HCT116 (cell line): ENCODE measurements around the gene SPAG6. TPM values are rescaled to one million over a fixed set of nuclear protein-coding genes. Genes with fewer than 3 reads are reported as not detected.

Experiments used
- ATAC-seq: fragments of 200-7000 bp; cut with Tn5 transposase; 2 replicates; pipeline ENCODE4 v1.9.1; 2020; ENCODE audit warnings: mild to moderate bottlenecking, moderate library complexity
- BruUV-seq: library from RNA; stranded (reverse); fragments of 400-500 nt; replicated peaks from 2 replicates; lab custom pipeline; 2021; lab: Mats Ljungman, UMichigan
- CTCF ChIA-PET: fragments of 300-600 bp; sonication (Branson Sonifier 250); formaldehyde crosslinking; loops from one replicate; lab custom pipeline; 2021; ENCODE audit warnings: antibody characterized with exemption; lab: Charles Lee
- POLR2A ChIA-PET: fragments of 300-600, 350-600 bp; sonication (Branson Sonifier 250); formaldehyde crosslinking; loops from one replicate; lab custom pipeline; 2021; ENCODE audit warnings: antibody characterized with exemption; lab: Charles Lee
- RAD21 ChIA-PET, 2 experiments: fragments of 300-600 bp; sonication (Branson Sonifier 250); formaldehyde crosslinking; loops; one replicate each; lab custom pipeline; 2023; ENCODE audit warnings: low total read pairs in 2 of 2; ENCODE audit not compliant: uncharacterized antibody in 2 of 2, unreplicated experiment in 2 of 2, low non-redundant PET in 1 of 2; lab: Charles Lee
- DNase-seq: peaks from one replicate; pipeline ENCODE4 v3.0.0-alpha.2; 2010; ENCODE audit warnings: low read depth, low spot score
- H2AFZ ChIP-seq: fragments of 200-600 bp; shearing (Covaris generic), sonication (generic); 2 replicates; pipeline ENCODE4 v1.6.1; 2017; ENCODE audit warnings: low read depth, mixed run types, mixed read lengths, antibody characterized with exemption, low read length; ENCODE audit not compliant: poor library complexity, severe bottlenecking
- H3K27ac ChIP-seq: 2 replicates; pipeline ENCODE4 v1.5.1; 2012; ENCODE audit warnings: low read depth, low read length
- H3K27me3 ChIP-seq: fragments of 200-600 bp; sonication (generic); 2 replicates; pipeline ENCODE4 v1.6.1; 2016; ENCODE audit warnings: mixed run types, low read length, mixed read lengths; ENCODE audit not compliant: insufficient read depth
- H3K36me3 ChIP-seq, 2 experiments: fragments of 200-500 bp in 1 of 2; fragments of 200-600 bp in 1 of 2; sonication (Bioruptor generic) in 1 of 2; sonication (generic) in 1 of 2; 2 replicates each; pipeline versions ENCODE4 v1.5.1 to v1.6.1; 2014 to 2016; ENCODE audit warnings: low read length in 2 of 2, inconsistent platforms in 1 of 2, mixed read lengths in 1 of 2, mixed run types in 1 of 2; ENCODE audit not compliant: insufficient read depth in 2 of 2, control insufficient read depth in 1 of 2
- H3K4me1 ChIP-seq, 2 experiments: fragments of 200-600 bp in 1 of 2; sonication (generic) in 1 of 2; 2 replicates each; pipeline versions ENCODE4 v1.5.1 to v1.6.1; 2012 to 2017; ENCODE audit warnings: low read length in 2 of 2, inconsistent platforms in 1 of 2, mild to moderate bottlenecking in 1 of 2, mixed read lengths in 1 of 2, mixed run types in 1 of 2, moderate library complexity in 1 of 2; ENCODE audit not compliant: insufficient read depth in 2 of 2, control insufficient read depth in 1 of 2
- H3K4me2 ChIP-seq: fragments of 200-600 bp; sonication (generic); 2 replicates; pipeline ENCODE4 v1.6.1; 2017; ENCODE audit warnings: mixed run types, low read length, mixed read lengths
- H3K4me3 ChIP-seq, 2 experiments: fragments of 200-600 bp in 1 of 2; sonication (generic) in 1 of 2; replicated peaks in 1 of 2; 2 replicates each; pipeline ENCODE4 v1.5.1; 2011 to 2016; ENCODE audit warnings: low read length in 2 of 2, control low read depth in 1 of 2, low read depth in 1 of 2, mild to moderate bottlenecking in 1 of 2, mixed read lengths in 1 of 2, mixed run types in 1 of 2
- H3K79me2 ChIP-seq: fragments of 200-600 bp; sonication (generic); 2 replicates; pipeline ENCODE4 v1.6.1; 2017; ENCODE audit warnings: mild to moderate bottlenecking, mixed run types, low read length, moderate library complexity, mixed read lengths; ENCODE audit not compliant: insufficient read depth
- H3K9ac ChIP-seq: fragments of 200-600 bp; sonication (generic); 2 replicates; pipeline ENCODE4 v1.6.1; 2016; ENCODE audit warnings: low read length, mixed read lengths
- H3K9me2 ChIP-seq: fragments of 200-600 bp; sonication (generic), shearing (Covaris generic); 2 replicates; pipeline ENCODE4 v1.6.1; 2017; ENCODE audit warnings: mixed run types, mild to moderate bottlenecking, moderate library complexity; ENCODE audit not compliant: insufficient read depth
- H3K9me3 ChIP-seq, 2 experiments: fragments of 200-500 bp in 1 of 2; fragments of 200-600 bp in 1 of 2; sonication (Bioruptor generic) in 1 of 2; sonication (generic) in 1 of 2; 2 replicates each; pipeline ENCODE4 v1.6.1; 2014 to 2017; ENCODE audit warnings: low read length in 2 of 2, mixed read lengths in 2 of 2, inconsistent platforms in 1 of 2, low read depth in 1 of 2, mild to moderate bottlenecking in 1 of 2, mixed run types in 1 of 2, moderate library complexity in 1 of 2; ENCODE audit not compliant: control insufficient read depth in 1 of 2, insufficient read depth in 1 of 2
- H4K20me1 ChIP-seq: fragments of 200-600 bp; sonication (generic), shearing (Covaris generic); 2 replicates; pipeline ENCODE4 v1.6.1; 2017; ENCODE audit warnings: mixed run types, mild to moderate bottlenecking, moderate library complexity; ENCODE audit not compliant: insufficient read depth
- CEBPB ChIP-seq: IDR thresholded peaks from 2 replicates; pipeline ENCODE4 v1.6.1; 2012; ENCODE audit warnings: low read depth
- EGR1 ChIP-seq: IDR thresholded peaks from 2 replicates; pipeline ENCODE4 v1.6.1; 2012; ENCODE audit warnings: low read depth
- EZH2 ChIP-seq: fragments of 200-600 bp; sonication (generic); IDR thresholded peaks from 2 replicates; pipeline ENCODE4 v1.6.1; 2017; ENCODE audit warnings: antibody characterized with exemption, mixed run types
- FOSL1 ChIP-seq: IDR thresholded peaks from 2 replicates; pipeline ENCODE4 v1.6.1; 2012; ENCODE audit warnings: low read depth
- JUND ChIP-seq: IDR thresholded peaks from 2 replicates; pipeline ENCODE4 v1.6.1; 2012
- POLR2AphosphoS5 ChIP-seq: IDR thresholded peaks from 2 replicates; pipeline ENCODE4 v1.6.1; 2011; ENCODE audit warnings: mild to moderate bottlenecking, low read depth, low read length, moderate library complexity
- SIN3A ChIP-seq: IDR thresholded peaks from 2 replicates; pipeline ENCODE4 v1.6.1; 2012; ENCODE audit warnings: low read depth
- SRF ChIP-seq: IDR thresholded peaks from 2 replicates; pipeline ENCODE4 v1.6.1; 2012; ENCODE audit warnings: low read depth
- ZFX ChIP-seq: fragments of 450-650 bp; IDR thresholded peaks from 2 replicates; pipeline ENCODE4 v1.6.1; 2017
- ZNF274 ChIP-seq: fragments of 200-500 bp; sonication (Bioruptor generic); IDR thresholded peaks from 2 replicates; pipeline ENCODE4 v1.6.1; 2014; ENCODE audit warnings: mild to moderate bottlenecking, low read depth, low read length, inconsistent platforms
- intact Hi-C: fragments of 100-400 bp; cut with micrococcal nuclease; formaldehyde crosslinking; loops from 2 replicates; pipeline ENCODE4 v1.10.0; 2022
- total RNA-seq: library from RNA; stranded (reverse); gene quantifications from one replicate; pipeline ENCODE4 v1.2.1, GENCODE V29; 2021; ENCODE audit not compliant: unreplicated experiment
- TF ChIP-seq, protein P1 (sequence below), 3 experiments: fragments of 200-600 bp in 1 of 3; sonication (generic) in 1 of 3; IDR thresholded peaks in 2 of 3; conservative IDR thresholded peaks in 1 of 3; 2 replicates each; pipeline ENCODE4 v1.5.1; 2012 to 2017; ENCODE audit warnings: low read depth in 2 of 3, low read length in 2 of 3, antibody characterized with exemption in 1 of 3, borderline replicate concordance in 1 of 3, control low read depth in 1 of 3, mild to moderate bottlenecking in 1 of 3, mixed read lengths in 1 of 3, mixed run types in 1 of 3, moderate library complexity in 1 of 3; ENCODE audit not compliant: insufficient read depth in 1 of 3
- TF ChIP-seq, protein P2 (sequence below): IDR thresholded peaks from 2 replicates; pipeline ENCODE4 v1.6.1; 2012
- TF ChIP-seq, protein P3 (sequence below): IDR thresholded peaks from 2 replicates; pipeline ENCODE4 v1.6.1; 2012
- TF ChIP-seq, protein P4 (sequence below): IDR thresholded peaks from 2 replicates; pipeline ENCODE4 v1.6.1; 2011; ENCODE audit warnings: mild to moderate bottlenecking, low read length, moderate library complexity; ENCODE audit not compliant: insufficient replicate concordance; ENCODE audit errors: extremely low read depth

The SPAG6 gene
- total RNA-seq, 1 experiment from 2014 or later: not detected

DNA sequence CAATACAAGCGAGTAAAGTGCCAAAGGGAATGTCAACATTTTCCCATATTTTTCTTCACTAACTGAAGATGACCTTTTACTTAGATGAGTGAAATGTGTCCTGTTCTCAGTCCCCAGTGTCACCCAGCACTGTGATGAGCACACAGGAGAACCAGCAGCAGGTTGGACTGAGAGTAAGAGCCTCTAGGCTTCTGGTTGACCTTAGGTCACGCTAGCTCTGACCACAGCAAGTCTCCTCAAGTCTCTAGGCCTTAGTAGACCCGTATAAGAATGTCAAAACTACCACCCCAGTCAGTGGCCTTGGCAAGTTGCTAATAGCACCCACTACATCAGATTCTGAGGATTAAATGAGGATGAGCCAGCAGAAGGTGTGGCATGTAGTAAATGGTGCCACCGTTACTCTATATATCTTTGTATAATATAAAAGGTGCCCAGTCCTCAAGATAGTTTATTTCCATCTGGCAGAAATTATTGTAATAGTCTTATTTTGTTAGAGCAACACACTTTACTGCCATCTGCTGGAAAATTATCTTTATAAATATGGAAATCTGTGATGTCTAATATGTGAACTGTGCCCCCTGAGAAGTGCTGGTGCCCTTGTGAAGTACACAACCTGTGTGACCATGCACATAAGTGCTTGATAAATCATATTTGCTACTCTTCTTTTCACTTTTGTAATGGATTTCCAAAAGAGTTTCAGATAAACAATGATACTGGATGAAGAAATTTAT, 75.7 kb downstream of the SPAG6 start (continued):
- TF ChIP-seq, protein P1, sequence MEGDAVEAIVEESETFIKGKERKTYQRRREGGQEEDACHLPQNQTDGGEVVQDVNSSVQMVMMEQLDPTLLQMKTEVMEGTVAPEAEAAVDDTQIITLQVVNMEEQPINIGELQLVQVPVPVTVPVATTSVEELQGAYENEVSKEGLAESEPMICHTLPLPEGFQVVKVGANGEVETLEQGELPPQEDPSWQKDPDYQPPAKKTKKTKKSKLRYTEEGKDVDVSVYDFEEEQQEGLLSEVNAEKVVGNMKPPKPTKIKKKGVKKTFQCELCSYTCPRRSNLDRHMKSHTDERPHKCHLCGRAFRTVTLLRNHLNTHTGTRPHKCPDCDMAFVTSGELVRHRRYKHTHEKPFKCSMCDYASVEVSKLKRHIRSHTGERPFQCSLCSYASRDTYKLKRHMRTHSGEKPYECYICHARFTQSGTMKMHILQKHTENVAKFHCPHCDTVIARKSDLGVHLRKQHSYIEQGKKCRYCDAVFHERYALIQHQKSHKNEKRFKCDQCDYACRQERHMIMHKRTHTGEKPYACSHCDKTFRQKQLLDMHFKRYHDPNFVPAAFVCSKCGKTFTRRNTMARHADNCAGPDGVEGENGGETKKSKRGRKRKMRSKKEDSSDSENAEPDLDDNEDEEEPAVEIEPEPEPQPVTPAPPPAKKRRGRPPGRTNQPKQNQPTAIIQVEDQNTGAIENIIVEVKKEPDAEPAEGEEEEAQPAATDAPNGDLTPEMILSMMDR (IDR thresholded peaks at IDR 0.05 in 2 of 3, conservative IDR thresholded peaks at IDR 0.05 in 1 of 3; ENCODE audit: borderline replicate concordance in 1 of 3, insufficient read depth in 1 of 3, low read depth in 2 of 3, low read length in 2 of 3): peak in 2 of 3 experiments; percentile 33 to 34; a peak in 3 of 6 replicates
- TF ChIP-seq SRF (no peak), JUND (no peak), ZFX (no peak), SIN3A (no peak), CEBPB (no peak)

DNA sequence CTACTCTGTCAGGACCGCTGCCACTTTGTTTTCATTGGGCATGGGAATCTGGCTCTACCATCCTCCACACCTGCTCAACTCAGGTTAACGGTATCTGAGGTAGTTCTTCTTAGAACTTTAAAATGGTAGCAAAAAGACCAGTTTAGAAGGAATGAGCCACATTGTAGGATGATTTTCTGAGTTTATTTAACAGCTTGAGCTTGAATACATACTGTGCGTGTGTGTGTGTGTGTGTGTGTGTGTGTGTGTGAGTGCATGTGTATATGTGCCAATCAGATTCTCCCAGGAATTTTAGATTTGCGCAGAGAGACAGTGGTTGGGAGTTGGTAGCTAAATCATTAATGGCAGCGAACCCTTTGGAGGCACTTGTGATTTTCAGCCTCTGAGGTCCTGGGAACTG, 81.4 kb downstream of the SPAG6 start:
- H3K9me3 ChIP-seq: no peaks in the 10 kb centered on the region
- ChIA-PET POLR2A (interaction anchor here (2.0 kb wide), 1 partner anchor 86 kb away, joined by 5 read pairs; no protein-coding TSS in a partner anchor), CTCF (no interaction called here)
- peak overlapping the region; percentile 67 for H2AFZ ChIP-seq
- DNase-seq: no peak
- H3K36me3 ChIP-seq: no peaks in the 10 kb centered on the region
- no peaks in the 10 kb centered on the region for H3K79me2 ChIP-seq
- no TSS peak for BruUV-seq
- H3K27ac ChIP-seq: peak overlapping the region; percentile 92
- intact Hi-C loops: loop anchor here (5.0 kb wide), 3 partner anchors 109 to 424 kb away; partner anchors contain the start of genes COMMD3 and DNAJC1
- H3K4me3 ChIP-seq: peak overlapping the region in 1 of 2 experiments; percentile 46; a peak in 2 of 4 replicates
- H3K9me2 ChIP-seq: no peaks in the 10 kb centered on the region
- peak; percentile 2; the same call in 1 of the 2 replicates for ATAC-seq
- no peaks in the 10 kb centered on the region for H3K27me3 ChIP-seq
- H3K4me1 ChIP-seq: peaks cover 44 to 60% of the 10 kb centered on the region in 2 experiments
- no peaks in the 10 kb centered on the region for H4K20me1 ChIP-seq
- H3K4me2 ChIP-seq: peak overlapping the region; percentile 80
- TF ChIP-seq SRF: no peak
- no peak for TF ChIP-seq EZH2
- TF ChIP-seq SIN3A: no peak
- no peak for TF ChIP-seq ZNF274
- no peak for TF ChIP-seq POLR2AphosphoS5
- TF ChIP-seq ZFX: no peak
- TF ChIP-seq, protein P2, sequence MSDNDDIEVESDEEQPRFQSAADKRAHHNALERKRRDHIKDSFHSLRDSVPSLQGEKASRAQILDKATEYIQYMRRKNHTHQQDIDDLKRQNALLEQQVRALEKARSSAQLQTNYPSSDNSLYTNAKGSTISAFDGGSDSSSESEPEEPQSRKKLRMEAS: no peak
- TF ChIP-seq JUND: no peak
- TF ChIP-seq, protein P3, sequence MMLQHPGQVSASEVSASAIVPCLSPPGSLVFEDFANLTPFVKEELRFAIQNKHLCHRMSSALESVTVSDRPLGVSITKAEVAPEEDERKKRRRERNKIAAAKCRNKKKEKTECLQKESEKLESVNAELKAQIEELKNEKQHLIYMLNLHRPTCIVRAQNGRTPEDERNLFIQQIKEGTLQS: no peak
- no peak for TF ChIP-seq FOSL1
- TF ChIP-seq EGR1: no peak
- TF ChIP-seq, protein P4, sequence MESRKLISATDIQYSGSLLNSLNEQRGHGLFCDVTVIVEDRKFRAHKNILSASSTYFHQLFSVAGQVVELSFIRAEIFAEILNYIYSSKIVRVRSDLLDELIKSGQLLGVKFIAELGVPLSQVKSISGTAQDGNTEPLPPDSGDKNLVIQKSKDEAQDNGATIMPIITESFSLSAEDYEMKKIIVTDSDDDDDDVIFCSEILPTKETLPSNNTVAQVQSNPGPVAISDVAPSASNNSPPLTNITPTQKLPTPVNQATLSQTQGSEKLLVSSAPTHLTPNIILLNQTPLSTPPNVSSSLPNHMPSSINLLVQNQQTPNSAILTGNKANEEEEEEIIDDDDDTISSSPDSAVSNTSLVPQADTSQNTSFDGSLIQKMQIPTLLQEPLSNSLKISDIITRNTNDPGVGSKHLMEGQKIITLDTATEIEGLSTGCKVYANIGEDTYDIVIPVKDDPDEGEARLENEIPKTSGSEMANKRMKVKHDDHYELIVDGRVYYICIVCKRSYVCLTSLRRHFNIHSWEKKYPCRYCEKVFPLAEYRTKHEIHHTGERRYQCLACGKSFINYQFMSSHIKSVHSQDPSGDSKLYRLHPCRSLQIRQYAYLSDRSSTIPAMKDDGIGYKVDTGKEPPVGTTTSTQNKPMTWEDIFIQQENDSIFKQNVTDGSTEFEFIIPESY: no peak
- TF ChIP-seq, all 23 proteins: peak for 0
- 0 out of 2 replicates have a peak overlapping the region, but pooled peaks have one; percentile 4 for H3K9ac ChIP-seq
- RAD21 ChIA-PET: interaction anchor here in 1 of 2 experiments (0.6 kb wide), 1 partner anchor 255 kb away, joined by 3 read pairs; no protein-coding TSS in a partner anchor
